ENCODE data around the gene ZNF146. TPM values are rescaled to one million over a fixed set of nuclear protein-coding genes. Genes with fewer than 3 reads are reported as not detected.
A peak's percentile ranks its signal among the peaks of the same experiment; 100 is the strongest.

ZNF146 gene
- total RNA-seq, 1 donor from 2014 or later, result 126 TPM

GRCh38 chr19:36255316-36255715 is 40.4 kb downstream of the ZNF146 start:
- DNase-seq (ENCODE audit: low spot score in 2 of 2, unreplicated experiment in 2 of 2), result no peak
- peaks cover 29% of the 10 kb centered on the region for H3K36me3 Mint-ChIP-seq
- no peak for TF ChIP-seq CTCF (IDR thresholded peaks at IDR 0.05; ENCODE audit: unreplicated experiment)

GRCh38 chr19:36256064-36256463 is 41.2 kb downstream of the ZNF146 start:
- H3K4me1 Mint-ChIP-seq, result peaks cover 5% of the 10 kb centered on the region

More at GRCh38 chr19:36255316-36255715, 40.4 kb downstream of the ZNF146 start:
- peak overlapping the region; percentile 36 for H3K4me3 Mint-ChIP-seq
- H3K27me3 Mint-ChIP-seq (ENCODE audit: low read depth), result no peaks in the 10 kb centered on the region
- peaks cover 5% of the 10 kb centered on the region for H3K4me1 Mint-ChIP-seq
- H3K27ac Mint-ChIP-seq, result no peak overlapping the region
- H3K9me3 Mint-ChIP-seq, result peaks cover 26% of the 10 kb centered on the region

GRCh38 chr19:36256853-36257519 is 42.1 kb downstream of the ZNF146 start:
- H3K4me1 Mint-ChIP-seq, result peaks cover 5% of the 10 kb centered on the region
- peak overlapping the region; percentile 23 for H3K27ac Mint-ChIP-seq
- no peak for DNase-seq (ENCODE audit: low spot score in 2 of 2, unreplicated experiment in 2 of 2)
- peak overlapping the region; percentile 82 for H3K4me3 Mint-ChIP-seq
- peaks cover 29% of the 10 kb centered on the region for H3K36me3 Mint-ChIP-seq
- H3K27me3 Mint-ChIP-seq (ENCODE audit: low read depth), result no peaks in the 10 kb centered on the region
- H3K9me3 Mint-ChIP-seq, result peaks cover 19% of the 10 kb centered on the region
- no peak for TF ChIP-seq CTCF (IDR thresholded peaks at IDR 0.05; ENCODE audit: unreplicated experiment)

More at GRCh38 chr19:36256064-36256463, 41.2 kb downstream of the ZNF146 start:
- no peak for TF ChIP-seq CTCF (IDR thresholded peaks at IDR 0.05; ENCODE audit: unreplicated experiment)
- Mint-ChIP-seq H3K27ac (no peak overlapping the region), H3K9me3 (peaks cover 26% of the 10 kb centered on the region), H3K27me3 (ENCODE audit: low read depth) (no peaks in the 10 kb centered on the region), H3K36me3 (peaks cover 29% of the 10 kb centered on the region), H3K4me3 (peak overlapping the region; percentile 36)
- DNase-seq (ENCODE audit: low spot score in 2 of 2, unreplicated experiment in 2 of 2), result no peak

- DNase-seq (ENCODE audit: low spot score in 2 of 2, unreplicated experiment in 2 of 2), result peak; percentile 46 to 64
- peak overlapping the region; percentile 82 for H3K4me3 Mint-ChIP-seq
- H3K4me1 Mint-ChIP-seq, result peaks cover 5% of the 10 kb centered on the region
- H3K27me3 Mint-ChIP-seq (ENCODE audit: low read depth), result no peaks in the 10 kb centered on the region
- H3K9me3 Mint-ChIP-seq, result peaks cover 18% of the 10 kb centered on the region
- H3K27ac Mint-ChIP-seq, result peak overlapping the region; percentile 45
- H3K36me3 Mint-ChIP-seq, result peaks cover 29% of the 10 kb centered on the region
- TF ChIP-seq CTCF (IDR thresholded peaks at IDR 0.05; ENCODE audit: unreplicated experiment), result no peak
These were observed 42.6 kb downstream of the ZNF146 start for GRCh38 chr19:36257520-36257876.

GRCh38 chr19:36258028-36258875 is 43.3 kb downstream of the ZNF146 start:
- Mint-ChIP-seq H3K27me3 (ENCODE audit: low read depth) (no peaks in the 10 kb centered on the region), H3K36me3 (peaks cover 29% of the 10 kb centered on the region), H3K4me3 (peak overlapping the region; percentile 82), H3K4me1 (peaks cover 5% of the 10 kb centered on the region), H3K9me3 (peaks cover 18% of the 10 kb centered on the region), H3K27ac (no peak overlapping the region)
- no peak for DNase-seq (ENCODE audit: low spot score in 2 of 2, unreplicated experiment in 2 of 2)
- TF ChIP-seq CTCF (IDR thresholded peaks at IDR 0.05; ENCODE audit: unreplicated experiment), result no peak
